GM13977 (cell line): ENCODE measurements around the gene CACHD1.

Source experiments
- DNase-seq: peaks from one replicate; pipeline ENCODE4 v3.0.0; 2012; ENCODE audit warnings: low spot score
- in situ Hi-C: fragments of 300-500 bp; cut with MboI; formaldehyde crosslinking; loops from one replicate; pipeline ENCODE4 v1.12.0; 2022; ENCODE audit warnings: low sequenced_read_pairs, low pct_unique_long_range_greater_than_20kb, mixed read lengths, inconsistent platforms; ENCODE audit not compliant: unreplicated experiment
- TF ChIP-seq, protein P1 (sequence below): IDR thresholded peaks from 2 replicates; pipeline ENCODE4 v1.5.1; 2012; ENCODE audit warnings: mild to moderate bottlenecking, control low read depth; ENCODE audit not compliant: insufficient read depth; ENCODE audit errors: extremely low read depth, missing control alignments

CACHD1 gene

DNA sequence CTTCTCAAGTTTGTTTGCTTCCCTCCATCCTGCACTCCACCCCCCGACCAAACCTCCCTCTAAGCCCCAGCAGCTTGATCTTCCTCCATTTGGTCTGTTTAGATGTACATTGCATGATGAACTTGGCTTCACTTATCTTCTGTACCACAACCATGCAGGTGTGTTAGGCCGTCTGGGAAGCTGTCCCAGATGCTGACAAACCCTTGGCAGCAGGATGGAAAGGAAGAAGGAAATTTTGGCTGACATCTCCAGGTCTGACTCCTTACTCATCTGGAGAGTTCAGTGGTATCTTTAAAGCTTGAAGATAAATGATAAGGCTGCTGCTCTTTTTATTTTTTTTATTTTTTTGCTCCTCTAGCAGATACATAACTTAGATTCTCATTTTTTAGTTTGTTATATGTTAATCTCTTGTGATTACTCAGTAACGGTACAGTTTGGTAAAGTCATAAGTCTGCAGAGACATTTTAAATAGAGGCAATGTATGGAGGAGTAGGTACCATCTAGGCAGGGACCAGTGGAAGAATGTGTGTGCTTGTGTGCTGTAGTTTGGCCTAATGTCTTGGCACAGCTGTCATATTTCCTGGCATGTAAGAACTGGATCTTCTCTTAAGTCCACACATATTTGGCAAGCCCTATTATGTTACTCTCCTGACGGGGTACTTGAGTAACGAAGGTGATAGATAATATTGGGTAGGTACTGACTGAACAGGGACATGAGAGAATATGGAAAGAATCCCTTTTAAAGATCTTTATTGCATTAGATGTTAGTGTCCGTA lies 79.7 kb downstream of the CACHD1 start:
- TF ChIP-seq, protein P1, sequence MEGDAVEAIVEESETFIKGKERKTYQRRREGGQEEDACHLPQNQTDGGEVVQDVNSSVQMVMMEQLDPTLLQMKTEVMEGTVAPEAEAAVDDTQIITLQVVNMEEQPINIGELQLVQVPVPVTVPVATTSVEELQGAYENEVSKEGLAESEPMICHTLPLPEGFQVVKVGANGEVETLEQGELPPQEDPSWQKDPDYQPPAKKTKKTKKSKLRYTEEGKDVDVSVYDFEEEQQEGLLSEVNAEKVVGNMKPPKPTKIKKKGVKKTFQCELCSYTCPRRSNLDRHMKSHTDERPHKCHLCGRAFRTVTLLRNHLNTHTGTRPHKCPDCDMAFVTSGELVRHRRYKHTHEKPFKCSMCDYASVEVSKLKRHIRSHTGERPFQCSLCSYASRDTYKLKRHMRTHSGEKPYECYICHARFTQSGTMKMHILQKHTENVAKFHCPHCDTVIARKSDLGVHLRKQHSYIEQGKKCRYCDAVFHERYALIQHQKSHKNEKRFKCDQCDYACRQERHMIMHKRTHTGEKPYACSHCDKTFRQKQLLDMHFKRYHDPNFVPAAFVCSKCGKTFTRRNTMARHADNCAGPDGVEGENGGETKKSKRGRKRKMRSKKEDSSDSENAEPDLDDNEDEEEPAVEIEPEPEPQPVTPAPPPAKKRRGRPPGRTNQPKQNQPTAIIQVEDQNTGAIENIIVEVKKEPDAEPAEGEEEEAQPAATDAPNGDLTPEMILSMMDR: no peak
- DNase-seq: no peak
- in situ Hi-C loops: no loop called here

DNA sequence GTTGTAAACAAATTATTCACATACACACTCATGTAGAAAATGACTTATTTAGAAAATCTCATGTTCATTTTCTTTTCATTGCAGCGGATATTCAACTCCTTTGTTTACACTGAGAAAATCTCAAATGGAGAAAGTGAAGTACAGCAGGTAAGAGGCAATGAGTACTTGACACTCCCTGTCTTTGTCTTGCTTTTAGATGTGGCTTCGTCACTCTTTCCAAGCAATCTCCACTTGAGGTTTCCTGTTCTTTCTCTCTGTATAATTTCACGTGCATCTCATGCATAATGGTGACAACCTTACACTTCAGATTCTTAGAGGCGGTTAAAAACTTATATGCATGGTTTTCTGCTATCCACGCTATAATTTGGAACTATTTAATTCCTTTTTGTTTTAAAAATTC lies 80.6 kb downstream of the CACHD1 start:
- no peak for DNase-seq
- TF ChIP-seq, protein P1: no peak
- in situ Hi-C loops: no loop called here

DNA sequence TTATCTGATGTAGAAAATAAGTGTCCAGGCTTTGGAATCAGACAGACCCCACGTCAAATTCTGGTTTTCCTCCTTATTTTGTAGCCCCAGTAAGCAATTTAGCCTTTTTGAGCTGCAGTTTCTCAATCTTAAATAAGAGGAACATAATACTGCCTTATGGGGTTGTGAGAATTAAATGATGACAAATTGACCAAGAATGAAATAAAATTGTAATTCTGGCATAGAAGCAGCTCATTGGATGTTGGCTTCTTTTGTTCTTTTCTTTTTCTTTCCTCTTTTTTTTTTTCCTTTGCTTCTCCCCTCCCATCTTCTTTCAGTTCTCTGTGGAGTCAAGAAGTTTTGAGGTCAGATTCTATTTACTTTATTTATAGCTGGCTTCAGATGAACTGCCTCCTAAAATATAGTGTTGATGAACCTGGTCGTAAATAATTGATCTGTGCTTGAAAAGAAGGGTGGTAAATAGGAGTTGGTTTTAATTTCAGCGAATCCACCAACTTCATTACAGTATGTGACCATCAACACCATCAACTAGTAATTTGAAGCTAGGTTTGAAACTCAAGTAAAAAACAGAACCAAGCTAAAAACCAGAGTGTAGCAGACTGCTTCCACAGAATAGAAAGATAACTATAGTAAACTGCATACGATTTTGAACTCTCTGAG lies 81.1 kb downstream of the CACHD1 start:
- TF ChIP-seq, protein P1: no peak
- no peak for DNase-seq
- in situ Hi-C loops: no loop called here

GRCh38 chr1:64553285-64553684 lies 83.4 kb downstream of the CACHD1 start:
- in situ Hi-C loops: no loop called here
- DNase-seq: no peak
- TF ChIP-seq, protein P1: no peak

- DNase-seq: no peak
- in situ Hi-C loops: no loop called here
These were observed 86.0 kb downstream of the CACHD1 start for GRCh38 chr1:64555947-64556346.

GRCh38 chr1:64561993-64562392 lies 92.1 kb downstream of the CACHD1 start:
- TF ChIP-seq, protein P1: no peak
- in situ Hi-C loops: no loop called here
- DNase-seq: no peak

More at GRCh38 chr1:64555947-64556346, 86.0 kb downstream of the CACHD1 start:
- TF ChIP-seq, protein P1: no peak
